PFSK-1 (cell line): Measurements from ENCODE around the gene EIF3D.

ENCODE experiments used
- POLR2AphosphoS5 ChIP-seq: IDR thresholded peaks from 2 replicates; pipeline ENCODE4 v1.6.1; 2012; ENCODE audit warnings: low read depth, mild to moderate bottlenecking, control low read depth, low read length, moderate library complexity
- SIN3A ChIP-seq: IDR thresholded peaks from 2 replicates; pipeline ENCODE4 v1.6.1; 2012; ENCODE audit warnings: mild to moderate bottlenecking, low read length, moderate library complexity, borderline replicate concordance; ENCODE audit not compliant: insufficient read depth
- TAF1 ChIP-seq: IDR thresholded peaks from 2 replicates; pipeline ENCODE4 v1.6.1; 2012; ENCODE audit warnings: low read length, control low read depth, borderline replicate concordance; ENCODE audit not compliant: insufficient read depth
- TF ChIP-seq, protein P1 (sequence below), 2 experiments: IDR thresholded peaks; 2 replicates each; pipeline versions ENCODE4 v1.6.1 to v1.8.0; 2011 to 2012; ENCODE audit warnings: low read depth in 2 of 2, low read length in 2 of 2, control low read depth in 1 of 2, inconsistent platforms in 1 of 2, mild to moderate bottlenecking in 1 of 2, moderate library complexity in 1 of 2; ENCODE audit not compliant: insufficient read depth in 1 of 2

DNA sequence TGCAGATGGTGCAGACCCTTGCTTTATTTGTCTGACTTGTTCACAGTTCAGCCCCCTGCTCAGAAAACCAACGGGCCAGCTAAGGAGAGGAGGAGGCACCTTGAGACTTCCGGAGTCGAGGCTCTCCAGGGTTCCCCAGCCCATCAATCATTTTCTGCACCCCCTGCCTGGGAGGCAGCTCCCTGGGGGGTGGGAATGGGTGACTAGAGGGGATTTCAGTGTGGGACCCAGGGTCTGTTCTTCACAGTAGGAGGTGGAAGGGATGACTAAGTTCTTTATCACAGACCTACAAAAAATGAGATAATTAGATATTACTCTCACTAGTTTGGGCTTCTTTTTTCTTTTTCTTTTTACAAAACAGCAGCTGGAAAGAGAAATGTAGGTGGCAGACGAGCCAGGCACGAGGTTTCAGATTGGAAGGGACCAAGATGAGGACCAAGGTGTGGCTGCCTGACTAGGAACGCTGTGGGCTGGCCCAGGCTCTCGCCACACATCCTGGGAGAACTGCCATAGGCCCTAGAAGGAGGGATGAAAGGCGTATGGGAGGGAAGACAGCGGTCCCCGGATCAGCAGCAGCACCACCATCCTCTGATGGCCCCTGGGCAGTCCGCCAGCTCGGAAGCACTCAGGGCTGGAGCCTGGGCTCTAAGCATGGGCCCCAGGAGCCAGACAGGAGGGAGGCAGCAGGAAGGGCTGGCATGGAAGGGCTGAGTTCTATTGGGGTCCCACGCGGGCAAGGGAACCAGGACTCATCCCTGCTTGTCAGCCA lies 61.7 kb downstream of the EIF3D start:
- TF ChIP-seq SIN3A (no peak), POLR2AphosphoS5 (no peak), TAF1 (no peak)
- TF ChIP-seq, protein P1, sequence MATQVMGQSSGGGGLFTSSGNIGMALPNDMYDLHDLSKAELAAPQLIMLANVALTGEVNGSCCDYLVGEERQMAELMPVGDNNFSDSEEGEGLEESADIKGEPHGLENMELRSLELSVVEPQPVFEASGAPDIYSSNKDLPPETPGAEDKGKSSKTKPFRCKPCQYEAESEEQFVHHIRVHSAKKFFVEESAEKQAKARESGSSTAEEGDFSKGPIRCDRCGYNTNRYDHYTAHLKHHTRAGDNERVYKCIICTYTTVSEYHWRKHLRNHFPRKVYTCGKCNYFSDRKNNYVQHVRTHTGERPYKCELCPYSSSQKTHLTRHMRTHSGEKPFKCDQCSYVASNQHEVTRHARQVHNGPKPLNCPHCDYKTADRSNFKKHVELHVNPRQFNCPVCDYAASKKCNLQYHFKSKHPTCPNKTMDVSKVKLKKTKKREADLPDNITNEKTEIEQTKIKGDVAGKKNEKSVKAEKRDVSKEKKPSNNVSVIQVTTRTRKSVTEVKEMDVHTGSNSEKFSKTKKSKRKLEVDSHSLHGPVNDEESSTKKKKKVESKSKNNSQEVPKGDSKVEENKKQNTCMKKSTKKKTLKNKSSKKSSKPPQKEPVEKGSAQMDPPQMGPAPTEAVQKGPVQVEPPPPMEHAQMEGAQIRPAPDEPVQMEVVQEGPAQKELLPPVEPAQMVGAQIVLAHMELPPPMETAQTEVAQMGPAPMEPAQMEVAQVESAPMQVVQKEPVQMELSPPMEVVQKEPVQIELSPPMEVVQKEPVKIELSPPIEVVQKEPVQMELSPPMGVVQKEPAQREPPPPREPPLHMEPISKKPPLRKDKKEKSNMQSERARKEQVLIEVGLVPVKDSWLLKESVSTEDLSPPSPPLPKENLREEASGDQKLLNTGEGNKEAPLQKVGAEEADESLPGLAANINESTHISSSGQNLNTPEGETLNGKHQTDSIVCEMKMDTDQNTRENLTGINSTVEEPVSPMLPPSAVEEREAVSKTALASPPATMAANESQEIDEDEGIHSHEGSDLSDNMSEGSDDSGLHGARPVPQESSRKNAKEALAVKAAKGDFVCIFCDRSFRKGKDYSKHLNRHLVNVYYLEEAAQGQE (IDR thresholded peaks at IDR 0.05; ENCODE audit: insufficient read depth in 1 of 2, low read depth in 2 of 2, low read length in 2 of 2): no peak
